Prostate gland (tissue), 2 donors: ENCODE results near the gene PIAS4.

Experiments
- POLR2A ChIP-seq: fragments of 450-650 bp; IDR thresholded peaks from one replicate; pipeline ENCODE4 v1.6.1; 2016; ENCODE audit warnings: antibody characterized with exemption, mild to moderate bottlenecking
- POLR2AphosphoS5 ChIP-seq: sonication (generic); formaldehyde crosslinking; IDR thresholded peaks from one replicate; pipeline ENCODE4 v1.6.1; 2017; ENCODE audit warnings: antibody characterized with exemption
- TF ChIP-seq, protein P1 (sequence below), 4 experiments: fragments of 200-600 bp in 2 of 4; fragments of 450-650 bp in 2 of 4; sonication (generic) in 2 of 4; IDR thresholded peaks; 1 replicate in 3 of 4; 2 replicates in 1 of 4; pipeline ENCODE4 v1.5.1; 2016 to 2019; ENCODE audit warnings: antibody characterized with exemption in 4 of 4, mild to moderate bottlenecking in 2 of 4, moderate library complexity in 2 of 4

GRCh38 chr19:4038057-4038456, 30.5 kb downstream of the PIAS4 start:
- TF ChIP-seq, protein P1, sequence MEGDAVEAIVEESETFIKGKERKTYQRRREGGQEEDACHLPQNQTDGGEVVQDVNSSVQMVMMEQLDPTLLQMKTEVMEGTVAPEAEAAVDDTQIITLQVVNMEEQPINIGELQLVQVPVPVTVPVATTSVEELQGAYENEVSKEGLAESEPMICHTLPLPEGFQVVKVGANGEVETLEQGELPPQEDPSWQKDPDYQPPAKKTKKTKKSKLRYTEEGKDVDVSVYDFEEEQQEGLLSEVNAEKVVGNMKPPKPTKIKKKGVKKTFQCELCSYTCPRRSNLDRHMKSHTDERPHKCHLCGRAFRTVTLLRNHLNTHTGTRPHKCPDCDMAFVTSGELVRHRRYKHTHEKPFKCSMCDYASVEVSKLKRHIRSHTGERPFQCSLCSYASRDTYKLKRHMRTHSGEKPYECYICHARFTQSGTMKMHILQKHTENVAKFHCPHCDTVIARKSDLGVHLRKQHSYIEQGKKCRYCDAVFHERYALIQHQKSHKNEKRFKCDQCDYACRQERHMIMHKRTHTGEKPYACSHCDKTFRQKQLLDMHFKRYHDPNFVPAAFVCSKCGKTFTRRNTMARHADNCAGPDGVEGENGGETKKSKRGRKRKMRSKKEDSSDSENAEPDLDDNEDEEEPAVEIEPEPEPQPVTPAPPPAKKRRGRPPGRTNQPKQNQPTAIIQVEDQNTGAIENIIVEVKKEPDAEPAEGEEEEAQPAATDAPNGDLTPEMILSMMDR (IDR thresholded peaks at IDR 0.05), result no peak
- TF ChIP-seq POLR2A (no peak), POLR2AphosphoS5 (no peak)
